Astrocyte (in vitro differentiated cells and primary cell): ENCODE measurements around the gene PTPRB.

ENCODE experiments used
- CTCF ChIP-seq: IDR thresholded peaks from 2 replicates; pipeline ENCODE4 v1.5.1; 2011; ENCODE audit warnings: low read depth, mild to moderate bottlenecking, inconsistent platforms, low read length, moderate library complexity; ENCODE audit not compliant: insufficient read depth
- EZH2 ChIP-seq: IDR thresholded peaks from 2 replicates; pipeline ENCODE4 v1.6.1; 2012; ENCODE audit warnings: mild to moderate bottlenecking, low read length, inconsistent platforms; ENCODE audit not compliant: insufficient read depth

GRCh38 chr12:70534466-70534865 lies 102.8 kb downstream of the PTPRB start:
- no peak for TF ChIP-seq CTCF
- no peak for TF ChIP-seq EZH2
